ENCODE measurements around the gene ODAD4. TPM values are rescaled to one million over a fixed set of nuclear protein-coding genes. Genes with fewer than 3 reads are reported as not detected.
"Not testable (repeated sequence)": the region's sequence is repeated elsewhere in the genome, so short reads cannot be mapped to it uniquely, and the experiment has no call there.

Gene ODAD4
- total and polyA plus RNA-seq, 4 donors = 0.07 to 1.0 (median 0.23) TPM

DNA sequence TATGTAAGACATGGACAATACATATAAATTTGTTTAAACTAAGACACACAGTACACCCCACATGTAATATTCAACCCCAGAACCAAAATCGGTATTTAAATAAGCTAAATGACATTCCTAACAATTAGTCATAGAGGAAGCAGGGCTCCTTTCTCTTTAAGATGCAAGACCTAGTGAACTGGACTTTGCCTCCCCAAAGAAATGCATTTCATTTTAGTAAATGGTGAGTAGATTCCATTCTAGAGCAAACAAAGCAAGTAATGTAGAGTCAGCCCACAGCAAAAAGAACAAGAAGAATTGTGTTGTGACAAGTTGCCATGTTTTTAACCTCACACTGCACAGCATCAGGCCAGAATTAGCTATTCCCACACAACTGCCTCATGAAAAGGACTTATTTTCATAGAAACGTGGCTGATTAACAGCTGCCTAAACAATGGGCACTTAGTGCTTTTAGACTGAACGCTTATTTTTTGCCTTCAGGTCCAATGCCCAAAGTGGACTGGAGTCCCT, 72.4 kb downstream of the ODAD4 start:
- TF ChIP-seq JUND (IDR thresholded peaks at IDR 0.05) (no peak), TAF1 (conservative IDR thresholded peaks at IDR 0.05) (no peak), HNF4A (conservative IDR thresholded peaks at IDR 0.05) (peak; percentile 17 to 42), REST (IDR thresholded peaks at IDR 0.05) (no peak), EGR1 (IDR thresholded peaks at IDR 0.05; ENCODE audit: low read depth in 2 of 2) (no peak)
- TF ChIP-seq, protein P1, sequence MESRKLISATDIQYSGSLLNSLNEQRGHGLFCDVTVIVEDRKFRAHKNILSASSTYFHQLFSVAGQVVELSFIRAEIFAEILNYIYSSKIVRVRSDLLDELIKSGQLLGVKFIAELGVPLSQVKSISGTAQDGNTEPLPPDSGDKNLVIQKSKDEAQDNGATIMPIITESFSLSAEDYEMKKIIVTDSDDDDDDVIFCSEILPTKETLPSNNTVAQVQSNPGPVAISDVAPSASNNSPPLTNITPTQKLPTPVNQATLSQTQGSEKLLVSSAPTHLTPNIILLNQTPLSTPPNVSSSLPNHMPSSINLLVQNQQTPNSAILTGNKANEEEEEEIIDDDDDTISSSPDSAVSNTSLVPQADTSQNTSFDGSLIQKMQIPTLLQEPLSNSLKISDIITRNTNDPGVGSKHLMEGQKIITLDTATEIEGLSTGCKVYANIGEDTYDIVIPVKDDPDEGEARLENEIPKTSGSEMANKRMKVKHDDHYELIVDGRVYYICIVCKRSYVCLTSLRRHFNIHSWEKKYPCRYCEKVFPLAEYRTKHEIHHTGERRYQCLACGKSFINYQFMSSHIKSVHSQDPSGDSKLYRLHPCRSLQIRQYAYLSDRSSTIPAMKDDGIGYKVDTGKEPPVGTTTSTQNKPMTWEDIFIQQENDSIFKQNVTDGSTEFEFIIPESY (IDR thresholded peaks at IDR 0.05) = no peak
- TF ChIP-seq, protein P2, sequence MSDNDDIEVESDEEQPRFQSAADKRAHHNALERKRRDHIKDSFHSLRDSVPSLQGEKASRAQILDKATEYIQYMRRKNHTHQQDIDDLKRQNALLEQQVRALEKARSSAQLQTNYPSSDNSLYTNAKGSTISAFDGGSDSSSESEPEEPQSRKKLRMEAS (IDR thresholded peaks at IDR 0.05) = no peak
- Histone ChIP-seq H3K9me3 (ENCODE audit: control insufficient read depth in 4 of 4, low read length in 3 of 4) (no peaks in the 10 kb centered on the region), H3K36me3 (ENCODE audit: control insufficient read depth in 4 of 4, insufficient read depth in 3 of 4, low read depth in 1 of 4, low read length in 3 of 4) (peaks cover 3 to 17% (median 10%) of the 10 kb centered on the region in 4 donors), H3K4me1 (ENCODE audit: control insufficient read depth in 4 of 4, insufficient read depth in 4 of 4, low read length in 3 of 4) (peaks cover 5 to 12% (median 7%) of the 10 kb centered on the region in 4 donors), H3K4me3 (ENCODE audit: low read depth in 1 of 3, low read length in 3 of 3) (no peak overlapping the region), H3K27me3 (ENCODE audit: control insufficient read depth in 4 of 4, insufficient read depth in 4 of 4, low read length in 3 of 4) (no peaks in the 10 kb centered on the region), H3K9ac (ENCODE audit: low read depth in 1 of 2, low read length in 2 of 2) (no peak overlapping the region), H3K27ac (ENCODE audit: low read depth in 1 of 2, low read length in 2 of 2) (no peak overlapping the region)
- DNase-seq (ENCODE audit: low spot score) = no peak
- 77% methylated on average over 3 of the region's 3 CpGs for WGBS

DNA sequence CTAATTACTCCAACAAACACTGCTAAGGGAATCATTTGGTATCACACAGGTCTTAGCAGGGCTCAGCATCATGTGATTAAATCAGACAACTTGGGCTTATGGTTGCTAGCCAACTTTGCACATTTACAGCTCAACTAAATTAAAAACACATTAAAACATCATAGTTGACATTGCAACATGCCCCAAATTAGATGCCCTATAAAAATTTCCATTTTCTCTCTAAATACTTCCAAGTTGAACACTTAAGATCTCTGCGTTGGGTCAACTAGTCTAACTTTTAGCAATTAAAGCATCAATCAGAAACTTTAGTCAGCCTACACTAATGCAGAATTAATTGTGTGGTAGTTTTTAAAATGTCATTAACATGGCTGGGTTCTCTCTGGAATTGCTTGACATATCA, 74.7 kb downstream of the ODAD4 start:
- H3K9ac ChIP-seq (ENCODE audit: low read depth in 1 of 2, low read length in 2 of 2) = no peak overlapping the region
- H3K9me3 ChIP-seq (ENCODE audit: control insufficient read depth in 4 of 4, low read length in 3 of 4) = no peaks in the 10 kb centered on the region
- WGBS = 90% methylated on average over 1 of the region's 1 CpG
- DNase-seq (ENCODE audit: low spot score) = no peak
- TF ChIP-seq ATF3 (IDR thresholded peaks at IDR 0.05) = no peak
- no peak overlapping the region for H3K4me3 ChIP-seq (ENCODE audit: low read depth in 1 of 3, low read length in 3 of 3)
- H3K36me3 ChIP-seq (ENCODE audit: control insufficient read depth in 4 of 4, insufficient read depth in 3 of 4, low read depth in 1 of 4, low read length in 3 of 4) = peaks cover 0 to 4% (median 2%) of the 10 kb centered on the region in 4 donors
- H3K27me3 ChIP-seq (ENCODE audit: control insufficient read depth in 4 of 4, insufficient read depth in 4 of 4, low read length in 3 of 4) = no peaks in the 10 kb centered on the region
- H3K27ac ChIP-seq (ENCODE audit: low read depth in 1 of 2, low read length in 2 of 2) = no peak overlapping the region
- H3K4me1 ChIP-seq (ENCODE audit: control insufficient read depth in 4 of 4, insufficient read depth in 4 of 4, low read length in 3 of 4) = peaks cover 7 to 19% (median 9%) of the 10 kb centered on the region in 4 donors

DNA sequence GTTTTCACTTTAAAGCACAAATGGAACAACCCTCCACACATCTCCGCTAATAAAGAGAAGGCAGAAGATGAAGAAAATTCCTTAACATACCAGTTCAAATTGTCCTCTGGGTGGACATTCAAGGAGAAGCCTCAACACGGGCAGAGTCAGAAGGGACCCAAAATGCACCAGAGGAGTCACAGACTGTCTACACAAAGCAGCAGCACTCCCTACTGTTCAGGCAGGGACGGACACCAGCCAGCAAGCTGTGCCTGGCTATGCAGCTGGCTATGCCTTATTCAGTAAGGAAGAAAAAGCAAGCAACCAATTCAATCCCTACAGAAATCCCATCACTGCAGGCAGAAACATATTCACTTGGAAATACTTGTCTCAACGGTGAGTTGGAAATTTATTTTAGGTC, 78.8 kb downstream of the ODAD4 start:
- no peak for TF ChIP-seq TAF1 (conservative IDR thresholded peaks at IDR 0.05)
- peak; percentile 21 for TF ChIP-seq CTCF (IDR thresholded peaks at IDR 0.05; ENCODE audit: low read depth, low read length, missing input control)
- TF ChIP-seq RAD21 (IDR thresholded peaks at IDR 0.05) = peak; percentile 52 to 69
- H3K36me3 ChIP-seq (ENCODE audit: control insufficient read depth in 4 of 4, insufficient read depth in 3 of 4, low read depth in 1 of 4, low read length in 3 of 4) = peaks cover 0 to 2% (median 0%) of the 10 kb centered on the region in 4 donors
- no peak overlapping the region for H3K9ac ChIP-seq (ENCODE audit: low read depth in 1 of 2, low read length in 2 of 2)
- peaks cover 4 to 25% (median 6%) of the 10 kb centered on the region in 4 donors for H3K4me1 ChIP-seq (ENCODE audit: control insufficient read depth in 4 of 4, insufficient read depth in 4 of 4, low read length in 3 of 4)
- 76% methylated on average over 4 of the region's 4 CpGs for WGBS
- H3K4me3 ChIP-seq (ENCODE audit: low read depth in 1 of 3, low read length in 3 of 3) = no peak overlapping the region
- no peaks in the 10 kb centered on the region for H3K27me3 ChIP-seq (ENCODE audit: control insufficient read depth in 4 of 4, insufficient read depth in 4 of 4, low read length in 3 of 4)
- H3K27ac ChIP-seq (ENCODE audit: low read depth in 1 of 2, low read length in 2 of 2) = no peak overlapping the region
- H3K9me3 ChIP-seq (ENCODE audit: control insufficient read depth in 4 of 4, low read length in 3 of 4) = no peaks in the 10 kb centered on the region
- DNase-seq (ENCODE audit: low spot score) = no peak

DNA sequence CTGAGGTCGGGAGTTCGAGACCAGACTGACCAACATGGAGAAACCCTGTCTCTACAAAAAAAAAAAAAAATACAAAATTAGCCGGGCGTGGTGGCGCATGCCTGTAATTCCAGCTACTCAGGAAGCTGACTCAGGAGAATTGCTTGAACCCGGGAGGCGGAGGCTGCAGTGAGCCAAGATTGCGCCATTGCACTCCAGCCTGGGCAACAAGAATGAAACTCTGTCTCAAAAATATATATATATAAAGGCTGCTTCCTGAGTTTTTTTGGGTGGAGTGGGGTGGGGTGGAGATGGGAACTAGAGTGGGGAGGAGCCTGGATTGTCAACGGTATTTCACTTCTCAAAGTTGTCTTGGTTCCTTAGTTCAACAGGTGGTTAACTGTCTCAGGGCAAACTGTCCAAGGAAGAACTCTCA, 79.9 kb downstream of the ODAD4 start:
- not testable (repeated sequence) for H3K27me3 ChIP-seq (ENCODE audit: control insufficient read depth in 4 of 4, insufficient read depth in 4 of 4, low read length in 3 of 4); H3K9ac ChIP-seq (ENCODE audit: low read depth in 1 of 2, low read length in 2 of 2); H3K4me3 ChIP-seq (ENCODE audit: low read depth in 1 of 3, low read length in 3 of 3); H3K36me3 ChIP-seq (ENCODE audit: control insufficient read depth in 4 of 4, insufficient read depth in 3 of 4, low read depth in 1 of 4, low read length in 3 of 4); DNase-seq (ENCODE audit: low spot score); H3K27ac ChIP-seq (ENCODE audit: low read depth in 1 of 2, low read length in 2 of 2); H3K9me3 ChIP-seq (ENCODE audit: control insufficient read depth in 4 of 4, low read length in 3 of 4)
- WGBS = 49% methylated on average over 9 of the region's 9 CpGs
- H3K4me1 ChIP-seq (ENCODE audit: control insufficient read depth in 4 of 4, insufficient read depth in 4 of 4, low read length in 3 of 4) = peaks cover 4 to 28% (median 7%) of the 10 kb centered on the region in 4 donors

Data from liver (tissue), 9 donors.